Endometrial microvascular endothelial cells (primary cell): ENCODE data around the gene TMEM191C. TPM values are rescaled to one million over a fixed set of nuclear protein-coding genes. Genes with fewer than 3 reads are reported as not detected.
"Not testable (repeated sequence)": the region's sequence is repeated elsewhere in the genome, so short reads cannot be mapped to it uniquely, and the experiment has no call there.

Experiments used
- in situ Hi-C: cut with HindIII; loops from 2 replicates; pipeline ENCODE4 v1.10.0; 2017; ENCODE audit warnings: low sequenced_read_pairs, low pct_unique_long_range_greater_than_20kb; ENCODE audit errors: inconsistent ontology term
- total RNA-seq: library from RNA; depleted of rRNA; stranded (reverse); fragments of >200 nt; gene quantifications from one replicate; pipeline ENCODE4 v1.2.3, GENCODE V29; 2015; ENCODE audit errors: inconsistent ontology term

Gene TMEM191C
- total RNA-seq, 1 donor from 2014 or later = 1.4 TPM

GRCh38 chr22:21468194-21469096 lies 1.3 kb downstream of the TMEM191C start:
- in situ Hi-C loops = not testable (repeated sequence)

GRCh38 chr22:21469097-21469994 lies 2.2 kb downstream of the TMEM191C start:
- in situ Hi-C loops = not testable (repeated sequence)

DNA sequence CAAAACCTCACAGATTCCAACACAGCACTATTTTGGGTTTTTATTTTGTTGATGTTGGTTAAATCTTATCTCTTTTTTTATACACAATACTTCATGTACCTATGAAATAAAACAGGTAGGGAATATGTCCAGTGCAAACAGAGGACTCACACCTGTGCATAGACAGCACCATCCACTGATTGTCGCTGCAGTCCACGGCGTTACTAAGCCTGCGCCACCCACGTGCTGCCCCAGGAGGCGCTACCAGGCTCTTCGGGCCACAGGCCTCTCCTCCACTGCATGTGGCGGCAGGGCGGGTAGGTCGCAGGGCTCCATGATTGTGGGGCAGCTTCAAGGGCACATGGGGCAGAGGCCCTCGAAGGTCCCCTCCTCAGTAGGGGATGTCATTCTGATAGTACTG lies 5.8 kb downstream of the TMEM191C start:
- in situ Hi-C loops = not testable (repeated sequence)

- in situ Hi-C loops = not testable (repeated sequence)
These were observed 6.5 kb downstream of the TMEM191C start for GRCh38 chr22:21473664-21474063.

- in situ Hi-C loops = not testable (repeated sequence)
These were observed 16.9 kb downstream of the TMEM191C start for GRCh38 chr22:21484039-21484438.

DNA sequence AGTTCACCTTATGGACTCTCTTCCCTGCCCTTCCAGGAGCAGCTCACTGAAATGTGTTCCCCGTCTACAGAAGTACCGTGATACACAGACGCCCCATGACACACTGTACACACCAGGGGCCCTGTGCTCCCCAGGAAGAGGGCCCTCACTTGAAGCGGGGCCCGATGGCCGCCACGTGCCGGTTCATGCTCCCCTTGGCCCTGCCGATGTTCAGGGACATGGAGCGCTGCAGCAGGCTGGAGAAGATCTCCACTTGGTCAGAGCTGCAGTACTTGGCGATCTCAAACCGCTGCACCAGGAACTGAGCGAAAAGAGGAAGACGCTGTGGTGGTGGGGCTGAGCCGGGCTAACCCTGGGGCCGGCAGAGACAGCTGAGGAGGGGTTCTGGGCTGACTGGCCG lies 20.5 kb downstream of the TMEM191C start:
- in situ Hi-C loops = not testable (repeated sequence)

- in situ Hi-C loops = not testable (repeated sequence)
These were observed 22.0 kb downstream of the TMEM191C start for GRCh38 chr22:21489149-21489680.

GRCh38 chr22:21490556-21490955 lies 23.4 kb downstream of the TMEM191C start:
- in situ Hi-C loops = not testable (repeated sequence)

DNA sequence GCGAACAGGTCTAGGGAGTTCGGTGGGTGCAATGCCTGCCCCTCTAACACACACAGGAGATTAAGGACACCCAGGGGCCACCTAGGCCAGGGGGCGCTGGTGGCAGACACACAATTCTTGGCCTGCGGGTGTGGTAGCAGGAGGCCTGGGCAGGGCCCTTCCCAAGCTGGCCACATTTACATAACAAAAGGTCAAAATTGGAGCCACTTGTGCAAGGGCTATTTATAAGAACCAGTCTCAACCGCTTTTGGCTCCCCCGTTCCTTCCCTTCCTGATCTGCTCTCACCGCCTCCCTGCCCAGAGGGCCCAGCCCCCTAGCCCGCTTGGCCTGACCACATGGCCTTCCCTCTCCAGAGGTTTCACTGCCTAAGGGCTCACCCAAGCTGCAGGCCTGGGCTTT lies 25.1 kb downstream of the TMEM191C start:
- in situ Hi-C loops = not testable (repeated sequence)

GRCh38 chr22:21493789-21494782 lies 26.9 kb downstream of the TMEM191C start:
- in situ Hi-C loops = not testable (repeated sequence)

GRCh38 chr22:21497984-21498383 lies 30.8 kb downstream of the TMEM191C start:
- in situ Hi-C loops = not testable (repeated sequence)

- in situ Hi-C loops = not testable (repeated sequence)
These were observed 31.3 kb downstream of the TMEM191C start for GRCh38 chr22:21498489-21498888.

GRCh38 chr22:21499623-21500506 lies 32.7 kb downstream of the TMEM191C start:
- in situ Hi-C loops = not testable (repeated sequence)

DNA sequence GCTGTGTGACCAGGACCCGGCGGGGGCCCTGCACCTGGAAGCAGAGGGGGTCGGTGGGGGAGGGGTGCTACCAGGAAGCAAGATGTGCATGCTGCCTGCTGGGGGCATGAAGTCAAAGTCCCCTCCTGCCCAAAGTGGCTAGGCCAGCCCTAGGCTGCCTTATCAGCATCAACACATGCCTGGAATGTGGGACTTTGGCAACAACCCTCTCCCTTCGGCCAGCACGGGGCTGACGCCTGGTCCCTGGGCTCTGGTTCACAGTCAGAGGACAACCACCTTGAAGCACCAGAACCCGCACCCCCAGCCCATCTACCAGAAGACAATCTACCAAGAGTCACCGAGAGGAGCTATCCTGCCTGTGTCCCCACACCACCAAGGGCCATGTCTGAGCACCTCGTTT lies 43.2 kb downstream of the TMEM191C start:
- in situ Hi-C loops = not testable (repeated sequence)

DNA sequence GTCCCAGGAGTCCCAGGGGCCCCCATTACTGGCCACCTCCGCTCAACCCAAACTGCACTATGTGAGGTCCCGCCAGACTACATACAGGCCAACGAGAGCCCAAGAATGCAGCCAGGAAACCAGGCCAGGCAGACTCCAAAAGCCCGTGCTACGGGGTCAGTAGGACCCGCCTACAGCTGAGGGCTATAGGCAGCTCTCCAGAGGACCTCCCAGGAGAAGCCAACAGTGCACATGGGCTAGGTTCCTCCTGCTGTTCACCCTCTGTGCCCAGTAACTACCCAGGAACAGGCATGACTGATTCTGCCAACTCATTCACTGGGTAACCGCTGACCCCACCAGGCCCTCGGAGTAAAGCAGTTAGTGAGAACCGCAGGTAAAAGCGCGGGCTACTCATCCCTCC lies 44.8 kb downstream of the TMEM191C start:
- in situ Hi-C loops = not testable (repeated sequence)

- in situ Hi-C loops = not testable (repeated sequence)
These were observed 46.9 kb downstream of the TMEM191C start for GRCh38 chr22:21514117-21514516.

GRCh38 chr22:21515234-21515633 lies 48.0 kb downstream of the TMEM191C start:
- in situ Hi-C loops = not testable (repeated sequence)
